HEK293T (cell line): ENCODE data around the gene C4orf54.

ENCODE experiments used
- ELF4 ChIP-seq: fragments of 450-650 bp; IDR thresholded peaks from 2 replicates; pipeline ENCODE4 v1.6.1; 2017; ENCODE audit warnings: antibody characterized with exemption
- FOXA1 ChIP-seq: fragments of 450-650 bp; IDR thresholded peaks from 2 replicates; pipeline ENCODE4 v1.6.1; 2016; ENCODE audit warnings: mild to moderate bottlenecking

GRCh38 chr4:99654361-99654761 lies 3.3 kb downstream of the C4orf54 start:
- TF ChIP-seq ELF4 (no peak), FOXA1 (no peak)
